Measurements from ENCODE around the gene FAM47E. TPM values are rescaled to one million over a fixed set of nuclear protein-coding genes. Genes with fewer than 3 reads are reported as not detected.

The FAM47E gene
- total and polyA plus RNA-seq, 2 donors: 1.1 to 2.8 TPM

DNA sequence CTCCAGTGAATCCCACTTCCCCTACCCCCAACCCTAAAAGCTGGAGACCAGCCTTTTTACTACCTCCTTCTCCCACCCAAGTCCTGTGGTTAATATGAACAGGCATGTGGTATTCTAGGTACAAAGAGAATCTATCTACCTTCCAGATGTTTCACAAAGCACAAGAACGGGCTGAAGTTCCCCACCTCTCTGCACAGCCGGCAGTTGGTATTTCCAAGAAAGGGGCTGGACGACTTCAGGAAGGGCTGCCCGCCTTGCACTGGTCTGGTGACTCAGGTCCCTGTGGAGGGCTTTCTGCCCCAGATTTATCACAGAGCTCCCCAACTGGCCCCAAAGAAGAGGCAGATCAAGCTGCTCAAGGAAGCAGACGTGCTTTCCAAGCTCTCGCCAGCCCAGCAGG lies 4.5 kb downstream of the FAM47E start:
- Histone ChIP-seq H3K9me3 (ENCODE audit: control insufficient read depth in 2 of 2, insufficient read depth in 1 of 2, low read length in 1 of 2) (no peaks in the 10 kb centered on the region), H3K4me3 (ENCODE audit: low read length in 2 of 2) (no peak overlapping the region), H3K27me3 (ENCODE audit: control insufficient read depth in 2 of 2, insufficient read depth in 1 of 2, low read length in 1 of 2) (peaks cover 2 to 13% of the 10 kb centered on the region in 2 donors), H3K36me3 (ENCODE audit: control insufficient read depth in 2 of 2, insufficient read depth in 2 of 2, low read length in 1 of 2) (no peaks in the 10 kb centered on the region), H3K4me1 (ENCODE audit: control insufficient read depth in 2 of 2, insufficient read depth in 2 of 2, low read length in 2 of 2) (peaks cover 0 to 16% of the 10 kb centered on the region in 2 donors), H3K27ac (ENCODE audit: low read depth in 1 of 2, low read length in 1 of 2) (no peak overlapping the region)
- 34% methylated on average over 6 of the region's 6 CpGs for WGBS
- DNase-seq (ENCODE audit: low read depth in 6 of 9, low spot score in 9 of 9): no peak

DNA sequence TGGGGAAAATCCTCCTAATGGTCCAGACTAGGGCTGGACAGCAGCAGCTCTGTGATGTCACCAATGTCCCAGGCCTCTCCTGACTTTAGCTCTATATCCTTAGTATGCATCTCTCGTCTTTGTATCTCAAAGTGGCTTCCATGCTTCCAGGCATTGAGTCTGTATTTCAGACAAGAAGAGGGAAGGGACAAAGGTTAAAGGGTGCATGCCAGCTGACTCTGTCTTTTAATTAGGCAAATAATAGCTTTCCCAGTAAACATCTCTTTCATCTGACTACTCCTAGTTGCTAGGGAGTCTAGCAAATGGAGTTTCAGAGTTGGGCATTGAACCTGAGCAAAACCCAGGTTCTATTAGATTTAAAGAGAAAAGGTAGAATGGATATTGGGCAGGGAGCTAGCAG lies 5.4 kb downstream of the FAM47E start:
- H3K27me3 ChIP-seq (ENCODE audit: control insufficient read depth in 2 of 2, insufficient read depth in 1 of 2, low read length in 1 of 2): peaks cover 0 to 4% of the 10 kb centered on the region in 2 donors
- 98% methylated on average over 1 of the region's 1 CpG for WGBS
- H3K27ac ChIP-seq (ENCODE audit: low read depth in 1 of 2, low read length in 1 of 2): no peak overlapping the region
- H3K4me1 ChIP-seq (ENCODE audit: control insufficient read depth in 2 of 2, insufficient read depth in 2 of 2, low read length in 2 of 2): peaks cover 0 to 8% of the 10 kb centered on the region in 2 donors
- H3K4me3 ChIP-seq (ENCODE audit: low read length in 2 of 2): no peak overlapping the region
- H3K36me3 ChIP-seq (ENCODE audit: control insufficient read depth in 2 of 2, insufficient read depth in 2 of 2, low read length in 1 of 2): no peaks in the 10 kb centered on the region
- H3K9me3 ChIP-seq (ENCODE audit: control insufficient read depth in 2 of 2, insufficient read depth in 1 of 2, low read length in 1 of 2): no peaks in the 10 kb centered on the region
- DNase-seq (ENCODE audit: low read depth in 6 of 9, low spot score in 9 of 9): no peak

DNA sequence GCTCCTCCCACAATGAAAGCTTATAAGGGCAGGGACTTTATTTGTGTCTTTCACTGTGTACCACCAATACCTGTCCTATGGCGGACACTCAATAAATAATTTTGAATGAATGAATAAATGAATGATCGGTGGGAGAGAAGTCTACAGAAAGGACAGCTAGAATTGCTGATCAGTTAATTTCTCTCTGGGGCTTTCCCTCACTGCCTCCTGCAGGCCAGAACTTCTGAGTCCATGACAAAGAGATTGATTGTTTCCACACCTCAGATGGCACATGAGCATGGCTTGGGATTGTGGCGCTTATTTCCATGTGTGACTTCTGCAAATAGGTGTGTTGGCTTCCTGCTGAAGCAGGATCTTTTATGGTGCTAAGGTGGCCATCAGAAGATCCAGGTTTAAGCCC lies 6.3 kb downstream of the FAM47E start:
- no peak overlapping the region for H3K4me3 ChIP-seq (ENCODE audit: low read length in 2 of 2)
- H3K36me3 ChIP-seq (ENCODE audit: control insufficient read depth in 2 of 2, insufficient read depth in 2 of 2, low read length in 1 of 2): no peaks in the 10 kb centered on the region
- DNase-seq (ENCODE audit: low read depth in 6 of 9, low spot score in 9 of 9): no peak
- WGBS: 98% methylated on average over 3 of the region's 3 CpGs
- H3K9me3 ChIP-seq (ENCODE audit: control insufficient read depth in 2 of 2, insufficient read depth in 1 of 2, low read length in 1 of 2): no peaks in the 10 kb centered on the region
- peaks cover 0 to 6% of the 10 kb centered on the region in 2 donors for H3K4me1 ChIP-seq (ENCODE audit: control insufficient read depth in 2 of 2, insufficient read depth in 2 of 2, low read length in 2 of 2)
- H3K27ac ChIP-seq (ENCODE audit: low read depth in 1 of 2, low read length in 1 of 2): no peak overlapping the region
- H3K27me3 ChIP-seq (ENCODE audit: control insufficient read depth in 2 of 2, insufficient read depth in 1 of 2, low read length in 1 of 2): no peaks in the 10 kb centered on the region

DNA sequence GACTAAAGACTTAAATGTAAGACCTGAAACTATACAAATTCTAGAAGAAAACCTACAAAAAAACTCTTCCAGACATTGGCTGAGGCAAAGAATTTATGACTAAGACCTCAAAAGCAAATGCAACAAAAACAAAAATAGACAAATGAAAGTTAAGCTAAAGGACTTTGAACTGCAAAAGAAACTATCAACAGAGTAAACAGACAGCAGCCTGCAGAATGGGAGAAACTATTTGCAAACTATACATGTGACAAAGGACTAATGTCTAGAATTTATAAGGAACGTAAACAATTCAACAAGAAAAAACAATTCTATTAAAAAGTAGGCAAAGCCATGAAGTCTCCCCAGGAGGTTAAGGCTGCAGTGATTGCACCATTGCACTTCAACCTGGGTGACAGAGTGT lies 9.1 kb downstream of the FAM47E start:
- WGBS: 93% methylated on average over 1 of the region's 1 CpG
- no peak overlapping the region for H3K27ac ChIP-seq (ENCODE audit: low read depth in 1 of 2, low read length in 1 of 2)
- H3K9me3 ChIP-seq (ENCODE audit: control insufficient read depth in 2 of 2, insufficient read depth in 1 of 2, low read length in 1 of 2): no peaks in the 10 kb centered on the region
- H3K27me3 ChIP-seq (ENCODE audit: control insufficient read depth in 2 of 2, insufficient read depth in 1 of 2, low read length in 1 of 2): no peaks in the 10 kb centered on the region
- H3K4me3 ChIP-seq (ENCODE audit: low read length in 2 of 2): no peak overlapping the region
- H3K4me1 ChIP-seq (ENCODE audit: control insufficient read depth in 2 of 2, insufficient read depth in 2 of 2, low read length in 2 of 2): peaks cover 0 to 6% of the 10 kb centered on the region in 2 donors
- no peaks in the 10 kb centered on the region for H3K36me3 ChIP-seq (ENCODE audit: control insufficient read depth in 2 of 2, insufficient read depth in 2 of 2, low read length in 1 of 2)
- no peak for DNase-seq (ENCODE audit: low read depth in 6 of 9, low spot score in 9 of 9)

DNA sequence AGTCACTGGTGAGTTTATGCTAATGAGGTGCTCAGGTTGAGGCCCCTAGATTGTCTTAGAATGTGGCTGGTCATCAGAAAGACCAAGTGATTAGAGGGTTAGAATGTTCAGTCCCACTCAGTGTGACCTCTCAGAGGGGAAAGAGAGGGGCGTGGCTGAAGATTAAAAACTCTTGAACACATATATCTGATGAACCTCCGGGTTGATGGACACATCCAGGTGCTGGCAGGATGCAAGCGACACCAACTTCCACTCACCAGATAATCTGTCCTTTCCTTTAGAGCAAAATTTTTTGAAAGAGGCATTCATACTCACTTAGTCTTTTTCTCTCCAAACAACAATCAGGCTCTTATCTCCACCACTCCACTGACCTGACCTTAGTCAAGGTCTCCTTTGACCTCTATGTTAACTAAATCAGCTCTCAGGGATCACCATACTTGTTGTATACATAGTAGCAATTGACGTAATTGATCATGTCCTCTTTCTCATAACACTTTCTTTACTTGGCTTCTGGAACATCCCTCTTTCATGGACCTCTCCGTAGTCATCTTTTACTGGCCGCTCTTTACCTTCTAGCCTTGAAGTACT lies 14.2 kb downstream of the FAM47E start:
- no peaks in the 10 kb centered on the region for H3K27me3 ChIP-seq (ENCODE audit: control insufficient read depth in 2 of 2, insufficient read depth in 1 of 2, low read length in 1 of 2)
- no peaks in the 10 kb centered on the region for H3K9me3 ChIP-seq (ENCODE audit: control insufficient read depth in 2 of 2, insufficient read depth in 1 of 2, low read length in 1 of 2)
- 96% methylated on average over 6 of the region's 6 CpGs for whole genome bisulfite sequencing
- H3K27ac ChIP-seq (ENCODE audit: low read depth in 1 of 2, low read length in 1 of 2): no peak overlapping the region
- H3K36me3 ChIP-seq (ENCODE audit: control insufficient read depth in 2 of 2, insufficient read depth in 2 of 2, low read length in 1 of 2): no peaks in the 10 kb centered on the region
- no peak for DNase-seq (ENCODE audit: low read depth in 6 of 9, low spot score in 9 of 9)
- no peaks in the 10 kb centered on the region for H3K4me1 ChIP-seq (ENCODE audit: control insufficient read depth in 2 of 2, insufficient read depth in 2 of 2, low read length in 2 of 2)
- no peak overlapping the region for H3K4me3 ChIP-seq (ENCODE audit: low read length in 2 of 2)

DNA sequence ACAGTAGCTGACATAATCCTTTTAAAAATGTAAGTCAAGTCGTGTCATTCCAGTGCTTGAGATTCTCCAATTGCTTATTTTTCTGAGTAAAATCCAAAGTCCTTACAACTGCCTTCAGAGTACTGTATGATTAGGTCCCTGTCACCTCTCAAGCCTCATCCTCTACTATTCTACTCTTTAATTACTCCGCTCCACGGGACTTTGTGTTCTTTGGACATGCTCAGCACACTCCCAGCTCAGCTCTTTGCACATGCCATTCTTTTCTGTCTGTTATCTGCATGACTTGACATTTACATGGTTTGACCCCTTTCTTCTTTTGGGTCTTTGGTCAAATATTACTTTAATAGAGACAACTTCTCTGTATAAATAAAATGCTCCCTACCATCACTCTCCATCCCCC lies 15.1 kb downstream of the FAM47E start:
- H3K27me3 ChIP-seq (ENCODE audit: control insufficient read depth in 2 of 2, insufficient read depth in 1 of 2, low read length in 1 of 2): no peaks in the 10 kb centered on the region
- no peak for DNase-seq (ENCODE audit: low read depth in 6 of 9, low spot score in 9 of 9)
- H3K36me3 ChIP-seq (ENCODE audit: control insufficient read depth in 2 of 2, insufficient read depth in 2 of 2, low read length in 1 of 2): no peaks in the 10 kb centered on the region
- no peak overlapping the region for H3K4me3 ChIP-seq (ENCODE audit: low read length in 2 of 2)
- no peaks in the 10 kb centered on the region for H3K4me1 ChIP-seq (ENCODE audit: control insufficient read depth in 2 of 2, insufficient read depth in 2 of 2, low read length in 2 of 2)
- H3K9me3 ChIP-seq (ENCODE audit: control insufficient read depth in 2 of 2, insufficient read depth in 1 of 2, low read length in 1 of 2): no peaks in the 10 kb centered on the region
- 93% methylated on average over 3 of the region's 3 CpGs for WGBS
- H3K27ac ChIP-seq (ENCODE audit: low read depth in 1 of 2, low read length in 1 of 2): no peak overlapping the region

DNA sequence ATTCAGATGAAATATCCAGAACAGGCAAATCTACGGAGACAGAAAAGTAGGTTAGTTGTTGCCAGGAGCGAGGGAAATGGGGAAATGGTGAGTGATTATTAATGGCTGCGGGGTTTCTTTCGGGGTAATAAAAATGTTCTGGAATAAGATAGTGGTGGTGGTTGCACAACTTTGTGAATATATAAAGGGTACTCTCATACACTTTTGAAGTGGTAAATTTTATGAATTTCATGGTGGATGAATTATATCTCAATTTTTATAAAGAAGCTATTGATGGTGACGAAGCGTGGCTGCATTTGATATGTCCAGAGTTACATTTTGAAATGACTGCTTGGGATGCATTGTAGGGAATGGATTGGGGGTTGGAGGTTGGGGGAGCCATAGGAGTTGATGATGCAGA lies 16.3 kb downstream of the FAM47E start:
- no peaks in the 10 kb centered on the region for H3K27me3 ChIP-seq (ENCODE audit: control insufficient read depth in 2 of 2, insufficient read depth in 1 of 2, low read length in 1 of 2)
- WGBS: 98% methylated on average over 6 of the region's 6 CpGs
- H3K36me3 ChIP-seq (ENCODE audit: control insufficient read depth in 2 of 2, insufficient read depth in 2 of 2, low read length in 1 of 2): no peaks in the 10 kb centered on the region
- no peak overlapping the region for H3K4me3 ChIP-seq (ENCODE audit: low read length in 2 of 2)
- no peaks in the 10 kb centered on the region for H3K9me3 ChIP-seq (ENCODE audit: control insufficient read depth in 2 of 2, insufficient read depth in 1 of 2, low read length in 1 of 2)
- no peak for DNase-seq (ENCODE audit: low read depth in 6 of 9, low spot score in 9 of 9)
- H3K4me1 ChIP-seq (ENCODE audit: control insufficient read depth in 2 of 2, insufficient read depth in 2 of 2, low read length in 2 of 2): no peaks in the 10 kb centered on the region
- no peak overlapping the region for H3K27ac ChIP-seq (ENCODE audit: low read depth in 1 of 2, low read length in 1 of 2)

DNA sequence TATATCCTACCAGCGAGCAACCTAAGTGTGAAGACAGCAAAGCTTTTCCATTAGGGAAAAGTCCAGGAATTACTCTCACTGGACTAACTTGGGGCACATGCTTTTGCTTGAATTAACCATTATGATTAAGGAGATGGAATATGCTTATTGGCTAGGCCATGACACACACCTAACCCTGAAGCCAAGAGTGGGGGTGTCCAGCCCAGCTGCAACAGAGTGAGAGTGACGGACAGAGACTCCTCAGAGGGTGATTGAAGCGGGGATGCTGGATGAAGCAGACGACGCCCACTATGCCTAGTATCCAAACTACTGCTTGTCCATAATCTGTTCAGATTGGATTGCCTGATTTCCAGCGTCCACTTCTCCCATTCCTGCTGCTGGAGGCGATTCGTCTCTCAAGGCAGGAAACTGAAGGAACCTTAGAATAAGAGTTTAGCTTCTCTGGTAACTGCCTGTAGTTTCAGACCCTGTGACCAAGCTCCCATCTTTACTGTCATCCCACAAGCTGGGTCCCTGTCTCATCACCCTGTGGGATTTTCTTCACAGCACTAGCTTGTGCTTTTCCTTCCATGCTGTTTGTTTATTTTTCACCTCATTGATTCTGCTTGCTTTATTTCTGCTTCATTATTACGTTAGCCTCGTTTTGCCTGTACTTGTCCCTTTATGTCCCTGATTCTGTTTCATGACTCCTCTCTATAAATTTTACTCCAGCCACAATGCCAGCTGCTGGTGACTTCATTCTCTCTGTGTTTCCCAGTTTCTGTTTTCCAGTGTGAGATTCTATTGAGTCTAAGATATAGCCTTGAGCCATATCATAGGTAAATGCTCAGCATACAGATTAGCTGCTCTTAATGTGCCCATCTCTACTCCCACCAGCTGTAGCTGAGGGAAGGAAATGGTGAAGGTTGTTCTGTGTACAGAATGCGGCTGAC lies 19.0 kb downstream of the FAM47E start:
- H3K9me3 ChIP-seq (ENCODE audit: control insufficient read depth in 2 of 2, insufficient read depth in 1 of 2, low read length in 1 of 2): no peaks in the 10 kb centered on the region
- no peak overlapping the region for H3K4me3 ChIP-seq (ENCODE audit: low read length in 2 of 2)
- H3K36me3 ChIP-seq (ENCODE audit: control insufficient read depth in 2 of 2, insufficient read depth in 2 of 2, low read length in 1 of 2): no peaks in the 10 kb centered on the region
- 95% methylated on average over 11 of the region's 11 CpGs for WGBS
- DNase-seq (ENCODE audit: low read depth in 6 of 9, low spot score in 9 of 9): no peak
- H3K27ac ChIP-seq (ENCODE audit: low read depth in 1 of 2, low read length in 1 of 2): no peak overlapping the region
- H3K4me1 ChIP-seq (ENCODE audit: control insufficient read depth in 2 of 2, insufficient read depth in 2 of 2, low read length in 2 of 2): no peaks in the 10 kb centered on the region
- H3K27me3 ChIP-seq (ENCODE audit: control insufficient read depth in 2 of 2, insufficient read depth in 1 of 2, low read length in 1 of 2): no peaks in the 10 kb centered on the region

DNA sequence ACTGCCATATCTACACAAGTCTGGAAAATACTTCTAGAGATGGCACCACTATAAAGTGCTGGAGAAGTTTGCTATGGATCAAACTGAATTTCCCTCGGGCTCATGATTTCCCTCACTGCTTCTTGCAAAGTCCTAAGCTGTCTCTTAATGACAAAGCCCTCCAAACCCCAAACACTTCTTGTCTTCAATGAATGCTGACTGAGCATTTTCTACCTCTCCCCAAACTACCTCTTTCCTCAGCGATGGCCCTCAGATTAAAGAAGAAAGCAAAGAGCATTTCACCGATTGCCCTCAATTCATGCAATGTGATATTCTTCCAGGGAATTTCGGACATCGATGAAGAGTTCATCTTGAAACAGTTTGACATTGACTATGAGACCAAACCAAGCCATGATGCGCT lies 19.7 kb downstream of the FAM47E start:
- no peak overlapping the region for H3K4me3 ChIP-seq (ENCODE audit: low read length in 2 of 2)
- 98% methylated on average over 6 of the region's 6 CpGs for WGBS

More for the DNA sequence above, 19.7 kb downstream of the FAM47E start:
- Histone ChIP-seq H3K27ac (ENCODE audit: low read depth in 1 of 2, low read length in 1 of 2) (no peak overlapping the region), H3K27me3 (ENCODE audit: control insufficient read depth in 2 of 2, insufficient read depth in 1 of 2, low read length in 1 of 2) (no peaks in the 10 kb centered on the region), H3K36me3 (ENCODE audit: control insufficient read depth in 2 of 2, insufficient read depth in 2 of 2, low read length in 1 of 2) (no peaks in the 10 kb centered on the region), H3K9me3 (ENCODE audit: control insufficient read depth in 2 of 2, insufficient read depth in 1 of 2, low read length in 1 of 2) (no peaks in the 10 kb centered on the region), H3K4me1 (ENCODE audit: control insufficient read depth in 2 of 2, insufficient read depth in 2 of 2, low read length in 2 of 2) (no peaks in the 10 kb centered on the region)
- no peak for DNase-seq (ENCODE audit: low read depth in 6 of 9, low spot score in 9 of 9)

Measured in thymus (tissue), 11 donors.